GM12878 (cell line): ENCODE data around the gene ITPKB. TPM values are rescaled to one million over a fixed set of nuclear protein-coding genes. Genes with fewer than 3 reads are reported as not detected.

Experiments
- ATAC-seq: fragments of 200-7000 bp; cut with Tn5 transposase; 3 replicates; pipeline ENCODE4 v1.9.1; 2020; ENCODE audit warnings: mild to moderate bottlenecking, moderate library complexity
- BruUV-seq: library from RNA; stranded (reverse); fragments of 400-500 nt; replicated peaks from 2 replicates; lab custom pipeline; 2021; lab: Mats Ljungman, UMichigan
- CTCF ChIA-PET: fragments of 300-600 bp; sonication (Branson Sonifier 250); formaldehyde crosslinking; extraction: SDS; loops from one replicate; lab custom pipeline; 2021; ENCODE audit warnings: inconsistent platforms; lab: Yijun Ruan, JAX
- POLR2A ChIA-PET: fragments of 350-600 bp; formaldehyde crosslinking; extraction: SDS; loops from one replicate; lab custom pipeline; 2021; ENCODE audit warnings: inconsistent platforms; lab: Charles Lee
- RAD21 ChIA-PET: fragments of 300-600 bp; sonication (Branson Sonifier 250); formaldehyde crosslinking; loops from one replicate; lab custom pipeline; 2023; ENCODE audit warnings: antibody characterized with exemption; ENCODE audit not compliant: unreplicated experiment; lab: Charles Lee
- SMC1A ChIA-PET: fragments of 300-600 bp; sonication (Branson Sonifier 250); formaldehyde crosslinking; loops from one replicate; lab custom pipeline; 2023; ENCODE audit not compliant: unreplicated experiment, uncharacterized antibody; lab: Charles Lee
- DNase-seq: peaks from one replicate; pipeline ENCODE4 v3.0.0-alpha.2; 2011; ENCODE audit warnings: low read depth, low spot score
- FAIRE-seq: peaks from 3 replicates; lab custom pipeline; 2011; peaks lifted over from hg19 to GRCh38; lab: Jason Lieb, UNC
- H2AFZ ChIP-seq: 2 replicates; pipeline ENCODE4 v1.6.0; 2011; ENCODE audit warnings: low read depth, low read length, control low read depth; ENCODE audit not compliant: control insufficient read depth
- H3K27ac ChIP-seq: 2 replicates; pipeline ENCODE4 v1.5.1; 2011; ENCODE audit warnings: control low read depth; ENCODE audit not compliant: control insufficient read depth, insufficient read depth
- H3K27me3 ChIP-seq, 2 experiments: replicated peaks in 1 of 2; 2 replicates each; pipeline versions ENCODE4 v1.6.0 to v1.6.1; 2011; ENCODE audit warnings: low read length in 1 of 2; ENCODE audit not compliant: control insufficient read depth in 2 of 2, insufficient read depth in 2 of 2
- H3K36me3 ChIP-seq, 2 experiments: 2 replicates each; pipeline ENCODE4 v1.5.1; 2011; ENCODE audit warnings: low read length in 1 of 2; ENCODE audit not compliant: control insufficient read depth in 2 of 2, insufficient read depth in 2 of 2
- H3K4me1 ChIP-seq: 2 replicates; pipeline ENCODE4 v1.6.1; 2011; ENCODE audit warnings: mild to moderate bottlenecking, low read length, moderate library complexity, mixed read lengths; ENCODE audit not compliant: control insufficient read depth, insufficient read depth
- H3K4me2 ChIP-seq: 2 replicates; pipeline ENCODE4 v1.6.0; 2011; ENCODE audit warnings: control low read depth; ENCODE audit not compliant: control insufficient read depth, insufficient read depth
- H3K4me3 ChIP-seq: fragments of 200-600 bp; sonication (generic); 2 replicates; pipeline ENCODE4 v1.5.1; 2016
- H3K79me2 ChIP-seq: 2 replicates; pipeline ENCODE4 v1.6.0; 2011; ENCODE audit warnings: low read length; ENCODE audit not compliant: control insufficient read depth, insufficient read depth
- H3K9ac ChIP-seq: 2 replicates; pipeline ENCODE4 v1.8.0; 2011; ENCODE audit warnings: low read length, control low read depth, mixed read lengths; ENCODE audit not compliant: control insufficient read depth, insufficient read depth
- H3K9me3 ChIP-seq: replicated peaks from 3 replicates; pipeline ENCODE4 v1.5.1; 2011; ENCODE audit warnings: mild to moderate bottlenecking, low read length; ENCODE audit not compliant: control insufficient read depth, insufficient read depth
- H4K20me1 ChIP-seq: 2 replicates; pipeline ENCODE4 v1.6.0; 2011; ENCODE audit not compliant: control insufficient read depth, insufficient read depth
- JUNB ChIP-seq: IDR thresholded peaks from 2 replicates; pipeline ENCODE4 v1.6.1; 2016; ENCODE audit warnings: antibody characterized with exemption, mild to moderate bottlenecking
- KLF5 ChIP-seq: fragments of 450-650 bp; IDR thresholded peaks from 2 replicates; pipeline ENCODE4 v1.6.1; 2014; ENCODE audit warnings: mild to moderate bottlenecking; ENCODE audit not compliant: partially characterized antibody
- NR2F1 ChIP-seq: fragments of 450-650 bp; conservative IDR thresholded peaks from 2 replicates; pipeline ENCODE4 v1.6.1; 2017; ENCODE audit warnings: mild to moderate bottlenecking
- RB1 ChIP-seq: fragments of 450-650 bp; formaldehyde crosslinking; IDR thresholded peaks from 2 replicates; pipeline ENCODE4 v1.6.1; 2017; ENCODE audit warnings: mild to moderate bottlenecking, borderline replicate concordance
- SMAD5 ChIP-seq: IDR thresholded peaks from 2 replicates; pipeline ENCODE4 v1.6.1; 2016; ENCODE audit warnings: antibody characterized with exemption, low read depth
- SP1 ChIP-seq: IDR thresholded peaks from one replicate; pipeline ENCODE4 v1.6.1; 2011; ENCODE audit warnings: low read depth, low read length
- SUZ12 ChIP-seq: fragments of 200-600 bp; sonication (generic); IDR thresholded peaks from one replicate; pipeline ENCODE4 v1.6.1; 2018; ENCODE audit warnings: antibody characterized with exemption, mild to moderate bottlenecking; ENCODE audit not compliant: unreplicated experiment
- USF1 ChIP-seq: IDR thresholded peaks from 2 replicates; pipeline ENCODE4 v1.6.1; 2011; ENCODE audit warnings: borderline replicate concordance, low read depth, mild to moderate bottlenecking, moderate library complexity, mixed read lengths, low read length; ENCODE audit not compliant: insufficient read depth; ENCODE audit errors: extremely low read length
- ZBTB33 ChIP-seq: fragments of 450-650 bp; IDR thresholded peaks from 2 replicates; pipeline ENCODE4 v1.6.1; 2017; ENCODE audit warnings: mild to moderate bottlenecking
- WGBS: methylation state at CpG from one replicate; pipeline ENCODE4 v1.1.6; 2016; ENCODE audit warnings: low lambda C conversion rate; ENCODE audit not compliant: insufficient replicate concordance, insufficient coverage; ENCODE audit errors: missing lambda C conversion rate; 5-methylcytosine and 5-hydroxymethylcytosine counted together
- in situ Hi-C: fragments of 300-500 bp; cut with MboI; formaldehyde crosslinking; loops from 9 replicates; pipeline ENCODE4 v1.14.3; 2018; ENCODE audit warnings: mixed read lengths
- intact Hi-C: fragments of 100-400 bp; cut with micrococcal nuclease; formaldehyde crosslinking; loops from one replicate; pipeline ENCODE4 v1.14.2; 2022; ENCODE audit not compliant: unreplicated experiment
- polyA plus RNA-seq, 11 experiments: library from polyadenylated mRNA; depleted of rRNA in 4 of 11; unstranded in 6 of 11; stranded (reverse) in 5 of 11; fragments of >200 nt; fragmentation: Nextera tagmentation in 4 of 11; fragmentation: Illumina TruSeq in 1 of 11; extraction: Ambion mirVana in 4 of 11; extraction: Trizol in 1 of 11; gene quantifications; 1 replicate in 1 of 11; 2 replicates in 10 of 11; pipeline versions ENCODE4 v1.2.1 to v1.2.3, GENCODE V29; 2011 to 2016; ENCODE audit warnings: inconsistent platforms in 2 of 11, missing spikeins in 2 of 11, low read depth in 1 of 11
- total RNA-seq, 4 experiments: library from RNA; depleted of rRNA in 3 of 4; stranded (reverse); fragments of >200 nt in 3 of 4; fragmentation: Illumina TruSeq in 1 of 4; extraction: Trizol in 1 of 4; gene quantifications; 2 replicates each; pipeline versions ENCODE4 v1.2.1 to v1.2.3, GENCODE V29; 2013 to 2021
- TF ChIP-seq, protein P1 (sequence below): IDR thresholded peaks from 2 replicates; pipeline ENCODE4 v1.6.1; 2012; ENCODE audit warnings: mild to moderate bottlenecking, low read depth, low read length

ITPKB gene
- total and polyA plus RNA-seq, 10 of the 15 experiments (the other 5 are each of a cell fraction or from before 2014, with no cell fraction given): 1.3 to 38.7 (median 12.9) TPM

DNA sequence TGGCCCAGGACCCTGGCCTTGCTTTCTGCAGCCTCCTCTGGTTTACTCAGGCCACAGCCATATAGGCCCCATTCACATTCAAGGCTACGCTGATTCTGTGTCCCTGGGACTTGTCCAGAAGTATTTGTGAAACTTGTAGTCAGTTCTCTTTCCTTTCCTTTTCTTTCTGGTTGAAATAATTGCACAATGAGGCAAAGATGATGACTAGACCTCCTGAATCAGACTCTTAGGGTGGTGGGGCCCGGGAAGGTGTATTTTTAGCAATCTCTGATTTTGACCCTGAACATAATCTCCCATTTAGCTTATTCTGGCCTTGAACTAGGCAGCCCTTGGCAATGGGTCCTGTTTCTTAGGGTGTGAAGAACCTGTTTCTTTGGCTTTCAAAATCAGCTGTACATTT is 150.6 kb downstream of the ITPKB start (continued):
- TF ChIP-seq ZBTB33 (no peak), NR2F1 (no peak)

DNA sequence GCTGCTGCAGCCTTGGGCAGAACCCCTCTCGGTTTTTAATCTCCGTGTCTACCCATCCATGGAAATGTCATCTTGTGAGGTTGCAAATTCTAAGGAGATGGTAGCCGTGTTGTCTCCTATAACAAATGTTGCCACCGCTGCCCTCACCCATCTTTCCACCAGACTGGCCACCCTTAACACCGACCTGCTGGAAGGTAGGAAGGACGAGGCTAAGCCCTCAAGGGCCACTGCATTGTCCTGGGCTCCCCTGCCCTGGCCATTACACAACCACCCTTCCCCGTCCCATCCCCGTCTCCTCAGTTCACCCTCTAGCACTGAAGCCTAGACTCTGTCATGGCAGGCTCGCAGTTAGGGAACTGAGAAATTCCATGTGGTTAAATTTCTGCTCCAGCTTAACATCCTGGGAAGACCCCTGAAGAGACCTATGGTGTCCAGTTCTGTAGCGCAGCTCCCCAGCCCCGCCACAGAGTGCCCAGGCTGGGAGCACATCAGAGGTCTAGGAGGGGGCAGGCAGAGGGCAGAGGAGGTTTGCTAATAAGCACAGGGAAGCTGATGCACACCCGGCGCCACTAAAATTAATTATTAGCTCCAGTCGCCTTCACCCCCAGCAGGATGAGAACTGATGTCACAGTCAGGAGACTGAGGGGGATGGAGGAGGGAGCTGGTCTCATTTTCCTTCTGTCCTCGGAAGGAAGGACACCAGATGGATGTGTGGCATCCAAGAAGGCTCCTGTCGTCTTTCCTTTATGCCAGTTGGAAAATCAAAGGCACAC is 152.2 kb downstream of the ITPKB start:
- Histone ChIP-seq H3K27ac (no peak overlapping the region), H4K20me1 (no peaks in the 10 kb centered on the region), H3K4me2 (no peak overlapping the region), H3K9me3 (no peaks in the 10 kb centered on the region), H3K4me3 (no peak overlapping the region), H3K4me1 (no peaks in the 10 kb centered on the region), H3K79me2 (no peaks in the 10 kb centered on the region), H3K9ac (no peak overlapping the region), H2AFZ (no peak overlapping the region), H3K36me3 (no peaks in the 10 kb centered on the region), H3K27me3 (peaks cover 0 to 3% of the 10 kb centered on the region in 2 experiments; a peak in 3 of 4 replicates)
- ChIA-PET SMC1A (no interaction called here), POLR2A (no interaction called here), RAD21 (interaction anchor here (0.5 kb wide), 1 partner anchor 476 kb away, joined by 3 read pairs; no protein-coding TSS in a partner anchor), CTCF (interaction anchor here (1.5 kb wide), 1 partner anchor 22 kb away, joined by 5 read pairs; no protein-coding TSS in a partner anchor)
- BruUV-seq: no TSS peak
- in situ Hi-C loops: no loop called here
- ATAC-seq (no peak), FAIRE-seq (no peak), DNase-seq (no peak)
- TF ChIP-seq KLF5 (no peak), JUNB (no peak), SMAD5 (no peak), RB1 (no peak), USF1 (no peak), SP1 (no peak), SUZ12 (no peak)
- TF ChIP-seq, protein P1, sequence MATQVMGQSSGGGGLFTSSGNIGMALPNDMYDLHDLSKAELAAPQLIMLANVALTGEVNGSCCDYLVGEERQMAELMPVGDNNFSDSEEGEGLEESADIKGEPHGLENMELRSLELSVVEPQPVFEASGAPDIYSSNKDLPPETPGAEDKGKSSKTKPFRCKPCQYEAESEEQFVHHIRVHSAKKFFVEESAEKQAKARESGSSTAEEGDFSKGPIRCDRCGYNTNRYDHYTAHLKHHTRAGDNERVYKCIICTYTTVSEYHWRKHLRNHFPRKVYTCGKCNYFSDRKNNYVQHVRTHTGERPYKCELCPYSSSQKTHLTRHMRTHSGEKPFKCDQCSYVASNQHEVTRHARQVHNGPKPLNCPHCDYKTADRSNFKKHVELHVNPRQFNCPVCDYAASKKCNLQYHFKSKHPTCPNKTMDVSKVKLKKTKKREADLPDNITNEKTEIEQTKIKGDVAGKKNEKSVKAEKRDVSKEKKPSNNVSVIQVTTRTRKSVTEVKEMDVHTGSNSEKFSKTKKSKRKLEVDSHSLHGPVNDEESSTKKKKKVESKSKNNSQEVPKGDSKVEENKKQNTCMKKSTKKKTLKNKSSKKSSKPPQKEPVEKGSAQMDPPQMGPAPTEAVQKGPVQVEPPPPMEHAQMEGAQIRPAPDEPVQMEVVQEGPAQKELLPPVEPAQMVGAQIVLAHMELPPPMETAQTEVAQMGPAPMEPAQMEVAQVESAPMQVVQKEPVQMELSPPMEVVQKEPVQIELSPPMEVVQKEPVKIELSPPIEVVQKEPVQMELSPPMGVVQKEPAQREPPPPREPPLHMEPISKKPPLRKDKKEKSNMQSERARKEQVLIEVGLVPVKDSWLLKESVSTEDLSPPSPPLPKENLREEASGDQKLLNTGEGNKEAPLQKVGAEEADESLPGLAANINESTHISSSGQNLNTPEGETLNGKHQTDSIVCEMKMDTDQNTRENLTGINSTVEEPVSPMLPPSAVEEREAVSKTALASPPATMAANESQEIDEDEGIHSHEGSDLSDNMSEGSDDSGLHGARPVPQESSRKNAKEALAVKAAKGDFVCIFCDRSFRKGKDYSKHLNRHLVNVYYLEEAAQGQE: no peak
- 32% methylated on average over 16 of the region's 16 CpGs for WGBS
- intact Hi-C loops: no loop called here
